Measurements from ENCODE around the gene CD209. TPM values are rescaled to one million over a fixed set of nuclear protein-coding genes. Genes with fewer than 3 reads are reported as not detected.

The CD209 gene
- total and polyA plus RNA-seq, 2 experiments from 2014 or later, result 0.35 TPM; not detected in 1

GRCh38 chr19:7704280-7705060, 42.9 kb downstream of the CD209 start:
- Histone ChIP-seq H3K79me2 (replicated peaks; ENCODE audit: insufficient read depth) (no peaks in the 10 kb centered on the region), H3K27ac (ENCODE audit: low read depth) (no peak overlapping the region), H2AFZ (no peak overlapping the region), H3K27me3 (ENCODE audit: insufficient read depth) (no peaks in the 10 kb centered on the region), H3F3A (replicated peaks; ENCODE audit: low read depth) (no peaks in the 10 kb centered on the region), H3K4me3 (no peak overlapping the region), H3K36me3 (ENCODE audit: insufficient read depth) (no peaks in the 10 kb centered on the region), H3K4me1 (ENCODE audit: insufficient read depth) (no peaks in the 10 kb centered on the region), H3K4me2 (no peak overlapping the region), H4K20me1 (replicated peaks; ENCODE audit: insufficient read depth) (no peaks in the 10 kb centered on the region), H3K9me2 (ENCODE audit: insufficient read depth) (no peaks in the 10 kb centered on the region)
- Mint-ChIP-seq H3K27me3 (ENCODE audit: insufficient read depth, low read depth, poor library complexity) (peaks cover 10% of the 10 kb centered on the region), H3K36me3 (ENCODE audit: low read depth) (no peaks in the 10 kb centered on the region; the same call in 2 of the 3 replicates), H3K4me1 (no peaks in the 10 kb centered on the region), H3K27ac (no peak overlapping the region), H3K4me3 (no peak overlapping the region), H3K9me3 (no peaks in the 10 kb centered on the region)
- DNase-seq (ENCODE audit: low spot score), result no peak
- TF ChIP-seq EZH2 (IDR thresholded peaks at IDR 0.05; ENCODE audit: low read depth, unreplicated experiment) (no peak), EZH2phosphoT487 (IDR thresholded peaks at IDR 0.05; ENCODE audit: unreplicated experiment) (no peak), JUNB (IDR thresholded peaks at IDR 0.05; ENCODE audit: unreplicated experiment) (no peak), CTCF (conservative IDR thresholded peaks at IDR 0.05; ENCODE audit: low read depth in 2 of 2) (no peak), STAT1 (IDR thresholded peaks at IDR 0.05; ENCODE audit: unreplicated experiment) (no peak), ZNF462 (CRISPR knock-in tag; IDR thresholded peaks at IDR 0.05) (no peak), ZNF331 (CRISPR knock-in tag; IDR thresholded peaks at IDR 0.05; ENCODE audit: low read depth) (no peak)
- no peak for ATAC-seq

Measured in GM23338 (cell line).